Effector memory CD4-positive, alpha-beta T cell (primary cell): Measurements from ENCODE around the gene ANKS1B.

Experiments
- DNase-seq, 3 donors: peaks; one replicate each; pipeline ENCODE4 v3.0.0-alpha.2; 2020
- H3K27ac ChIP-seq: 2 replicates; pipeline ENCODE4 v1.7.0; 2013; ENCODE audit warnings: mild to moderate bottlenecking, low read length, moderate library complexity; ENCODE audit not compliant: insufficient read depth, poor library complexity, severe bottlenecking
- H3K27me3 ChIP-seq: replicated peaks from 2 replicates; pipeline ENCODE4 v1.7.0; 2013; ENCODE audit warnings: mild to moderate bottlenecking, low read length; ENCODE audit not compliant: insufficient read depth, control insufficient read depth, poor library complexity, severe bottlenecking
- H3K36me3 ChIP-seq: 2 replicates; pipeline ENCODE4 v1.7.0; 2013; ENCODE audit warnings: mild to moderate bottlenecking, low read length, moderate library complexity; ENCODE audit not compliant: control insufficient read depth, insufficient read depth
- H3K4me1 ChIP-seq: 2 replicates; pipeline ENCODE4 v1.7.0; 2013; ENCODE audit warnings: low read length, mild to moderate bottlenecking; ENCODE audit not compliant: control insufficient read depth, insufficient read depth, poor library complexity, severe bottlenecking
- H3K4me3 ChIP-seq: 2 replicates; pipeline ENCODE4 v1.7.0; 2013; ENCODE audit warnings: low read length, low read depth, mild to moderate bottlenecking; ENCODE audit not compliant: insufficient read depth, poor library complexity, severe bottlenecking
- H3K9me3 ChIP-seq: 2 replicates; pipeline ENCODE4 v1.7.0; 2013; ENCODE audit warnings: mild to moderate bottlenecking, low read length, moderate library complexity; ENCODE audit not compliant: control insufficient read depth

ANKS1B gene

DNA sequence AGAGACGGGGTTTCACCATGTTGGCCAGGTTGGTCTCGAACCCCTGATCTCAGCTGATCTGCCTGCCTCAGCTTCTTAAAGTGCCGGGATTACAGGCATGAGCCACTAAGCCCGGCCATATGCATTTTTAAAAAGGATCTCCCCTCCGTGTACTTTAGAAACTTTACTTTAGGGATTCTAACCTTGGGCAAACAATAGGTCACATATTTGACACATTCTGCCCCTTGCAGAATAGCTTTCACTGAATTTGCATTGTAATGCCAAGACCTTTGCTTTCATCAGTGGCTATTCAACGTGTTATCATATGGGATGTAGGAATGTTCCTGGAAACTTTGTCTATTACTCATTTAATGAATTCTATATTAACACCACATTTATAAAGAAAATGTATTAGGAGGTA is 11.4 kb upstream of the ANKS1B start:
- Histone ChIP-seq H3K4me1 (no peaks in the 10 kb centered on the region), H3K27me3 (no peaks in the 10 kb centered on the region), H3K36me3 (no peaks in the 10 kb centered on the region), H3K9me3 (no peaks in the 10 kb centered on the region), H3K27ac (no peak overlapping the region), H3K4me3 (no peak overlapping the region)
- no peak for DNase-seq

DNA sequence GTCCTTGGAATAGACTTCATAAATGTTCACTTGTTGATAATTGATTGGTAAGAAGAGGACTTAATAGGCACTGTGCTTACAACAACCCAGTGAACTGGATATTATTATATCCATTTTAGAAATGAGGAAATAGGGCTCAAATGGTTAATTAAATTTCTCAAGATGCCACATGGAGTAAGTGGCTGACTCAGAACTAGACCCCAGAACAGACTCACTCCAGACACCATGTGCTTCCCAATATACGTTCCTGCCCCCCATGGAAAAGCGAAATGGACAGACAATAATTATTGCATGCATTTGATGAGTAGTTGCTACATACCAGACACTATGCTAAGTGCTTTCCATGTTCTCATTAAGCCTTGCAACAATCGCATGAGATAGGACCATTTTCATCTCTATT is 895 bp upstream of the ANKS1B start:
- Histone ChIP-seq H3K4me3 (no peak overlapping the region), H3K36me3 (no peaks in the 10 kb centered on the region), H3K4me1 (peaks cover 3% of the 10 kb centered on the region), H3K9me3 (no peaks in the 10 kb centered on the region), H3K27me3 (peaks cover 6% of the 10 kb centered on the region), H3K27ac (no peak overlapping the region)
- no peak for DNase-seq

DNA sequence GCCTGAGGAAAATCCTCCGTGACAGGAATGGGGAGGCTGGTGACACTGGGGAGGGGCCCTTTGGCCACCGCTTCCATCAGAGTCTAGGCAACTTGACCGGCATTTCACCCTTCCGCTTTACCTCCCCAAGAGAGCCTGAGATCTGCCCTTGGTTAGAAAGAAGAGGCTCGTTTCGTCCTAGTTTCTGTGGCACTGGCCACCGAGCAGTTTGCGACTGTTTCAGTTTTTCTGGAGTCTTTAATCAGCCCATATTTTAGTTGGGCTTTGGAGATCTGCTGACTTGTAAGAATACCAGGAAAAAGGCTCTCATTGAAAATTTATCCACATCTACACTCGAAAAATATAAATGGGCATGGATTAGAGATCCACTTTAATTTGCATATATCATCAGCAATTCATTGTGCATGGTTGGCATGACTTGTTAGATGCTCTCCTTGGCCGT is 414 bp upstream of the ANKS1B start:
- H3K27ac ChIP-seq = no peak overlapping the region
- no peaks in the 10 kb centered on the region for H3K9me3 ChIP-seq
- no peaks in the 10 kb centered on the region for H3K36me3 ChIP-seq
- H3K27me3 ChIP-seq = peaks cover 6% of the 10 kb centered on the region
- DNase-seq = no peak
- peaks cover 3% of the 10 kb centered on the region for H3K4me1 ChIP-seq
- H3K4me3 ChIP-seq = no peak overlapping the region

DNA sequence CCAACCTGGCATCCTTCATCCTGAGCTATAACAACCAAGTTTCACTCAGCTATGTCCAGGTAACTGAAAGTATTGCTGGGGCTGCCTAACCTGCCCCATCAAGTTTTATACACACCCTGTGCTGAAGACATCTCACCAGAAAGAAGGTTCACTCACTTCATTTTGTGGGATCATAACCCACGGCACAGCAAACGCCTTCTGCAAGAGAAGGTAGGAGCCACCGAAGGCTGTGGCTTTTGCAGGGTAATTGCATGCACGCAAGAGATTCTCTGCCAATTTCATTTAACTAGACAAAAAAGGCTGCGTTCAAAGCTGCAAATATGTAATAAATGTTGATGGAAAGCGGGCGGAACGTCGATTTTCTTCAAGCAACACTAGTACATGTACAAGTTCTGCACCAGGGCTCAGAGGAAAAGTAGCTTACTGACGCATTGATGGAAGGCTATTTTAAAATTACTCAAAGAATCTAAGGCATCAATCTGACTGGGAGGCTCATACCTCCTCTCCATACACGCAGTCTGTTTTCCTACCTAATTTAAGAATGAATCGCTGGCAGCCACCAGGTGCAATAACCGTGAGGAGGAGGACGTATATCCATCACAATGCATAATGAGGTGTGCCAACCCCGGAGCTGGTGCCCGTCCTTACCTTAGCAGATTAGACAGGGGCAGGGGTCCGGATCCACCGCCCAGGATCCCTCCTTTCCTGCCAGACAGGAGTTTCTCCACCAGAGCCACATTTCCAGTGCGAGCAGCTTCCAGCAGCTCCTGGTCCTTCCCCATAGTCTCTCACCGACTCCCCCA is 1.1 kb downstream of the ANKS1B start:
- no peak for DNase-seq
- peaks cover 6% of the 10 kb centered on the region for H3K27me3 ChIP-seq

DNA sequence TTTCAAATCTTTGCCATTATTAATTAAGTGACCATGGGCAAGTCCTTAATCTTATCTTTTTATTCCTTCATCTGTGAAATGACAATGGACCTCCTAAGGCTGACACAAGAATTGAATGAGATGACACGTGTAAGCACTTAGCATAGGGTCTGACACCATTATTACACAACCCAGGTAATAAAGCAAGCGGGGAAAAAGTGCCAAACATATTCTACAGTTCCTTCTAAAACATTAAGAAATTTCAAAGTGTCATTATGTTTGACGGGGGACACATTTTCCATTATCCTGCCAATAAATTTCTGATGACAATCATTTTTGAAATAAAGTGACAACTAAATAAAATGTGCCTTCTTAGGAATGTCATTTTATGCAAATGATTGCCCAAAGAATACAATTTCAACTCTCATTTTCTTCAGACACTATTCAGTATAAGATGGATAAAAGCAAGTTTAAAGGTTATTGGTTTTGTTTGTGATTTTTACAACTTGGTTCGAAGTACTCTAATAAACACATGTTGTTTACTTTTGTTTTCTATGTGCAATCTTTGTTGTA is 3.0 kb downstream of the ANKS1B start:
- no peaks in the 10 kb centered on the region for H3K36me3 ChIP-seq
- peaks cover 3% of the 10 kb centered on the region for H3K4me1 ChIP-seq
- DNase-seq = no peak
- peaks cover 6% of the 10 kb centered on the region for H3K27me3 ChIP-seq
- no peaks in the 10 kb centered on the region for H3K9me3 ChIP-seq
- H3K4me3 ChIP-seq = no peak overlapping the region
- no peak overlapping the region for H3K27ac ChIP-seq

More for the DNA sequence above, 1.1 kb downstream of the ANKS1B start:
- H3K4me1 ChIP-seq = peaks cover 3% of the 10 kb centered on the region
- no peak overlapping the region for H3K4me3 ChIP-seq
- no peaks in the 10 kb centered on the region for H3K9me3 ChIP-seq
- H3K36me3 ChIP-seq = no peaks in the 10 kb centered on the region
- no peak overlapping the region for H3K27ac ChIP-seq

DNA sequence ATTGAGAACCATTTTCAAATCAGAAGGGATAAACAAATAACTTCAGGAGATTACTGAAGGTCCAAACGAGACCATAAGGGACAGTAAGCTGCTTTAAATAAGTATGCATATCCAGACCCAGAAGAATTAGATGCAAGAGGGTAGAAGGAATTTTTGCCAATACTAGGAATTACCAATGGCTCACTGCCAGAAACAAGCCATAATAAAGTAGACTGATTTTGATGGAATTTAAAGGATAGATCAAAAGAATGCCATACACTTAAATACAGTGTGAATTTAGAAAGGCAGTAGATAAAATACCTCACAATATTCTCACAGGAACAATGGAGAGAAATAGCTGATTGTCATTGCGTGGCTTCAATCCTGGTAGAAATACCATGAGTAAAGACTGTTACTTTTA is 5.3 kb downstream of the ANKS1B start:
- H3K27me3 ChIP-seq = no peaks in the 10 kb centered on the region
- DNase-seq = no peak

DNA sequence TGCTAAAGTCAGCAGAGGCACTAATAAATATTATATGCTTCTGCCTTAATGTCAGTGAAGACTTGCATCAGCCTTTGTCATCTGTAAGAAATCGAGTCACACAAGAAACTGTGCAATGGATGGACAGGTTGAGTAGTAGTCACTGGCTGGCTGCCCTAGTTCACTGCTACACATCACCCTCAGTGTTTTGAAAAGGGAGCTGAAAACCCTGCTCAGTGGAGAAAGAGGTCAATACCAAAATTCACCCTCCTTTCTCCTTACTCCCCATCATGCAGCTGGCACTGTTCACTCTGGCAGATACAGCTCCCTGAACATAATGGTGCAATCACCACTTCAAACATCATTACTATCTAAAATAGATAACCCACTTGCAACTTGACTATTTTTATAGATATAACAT is 6.6 kb downstream of the ANKS1B start:
- Histone ChIP-seq H3K4me1 (no peaks in the 10 kb centered on the region), H3K9me3 (no peaks in the 10 kb centered on the region), H3K36me3 (no peaks in the 10 kb centered on the region), H3K4me3 (no peak overlapping the region), H3K27ac (no peak overlapping the region), H3K27me3 (no peaks in the 10 kb centered on the region)
- DNase-seq = no peak

More for the DNA sequence above, 5.3 kb downstream of the ANKS1B start:
- Histone ChIP-seq H3K9me3 (no peaks in the 10 kb centered on the region), H3K4me1 (peaks cover 3% of the 10 kb centered on the region), H3K27ac (no peak overlapping the region), H3K4me3 (no peak overlapping the region), H3K36me3 (no peaks in the 10 kb centered on the region)

DNA sequence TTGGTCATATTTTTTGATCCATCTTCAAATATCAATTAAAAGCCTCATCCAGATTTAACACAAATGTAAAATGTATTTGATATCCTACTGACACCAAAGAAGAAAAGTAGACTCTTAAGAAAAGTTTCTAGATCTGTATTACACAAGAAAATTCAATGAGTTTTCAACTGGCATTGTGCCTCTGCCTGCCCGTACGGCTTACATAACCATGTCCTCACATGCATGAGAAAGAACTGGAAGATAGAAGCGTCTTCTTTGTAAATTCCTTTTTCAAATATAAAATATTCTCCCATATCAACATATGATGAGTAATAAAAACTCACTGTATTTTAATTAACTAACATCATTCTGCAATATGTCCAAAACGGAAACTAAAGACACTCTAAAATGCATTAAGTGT is 7.2 kb downstream of the ANKS1B start:
- Histone ChIP-seq H3K27ac (no peak overlapping the region), H3K9me3 (no peaks in the 10 kb centered on the region), H3K36me3 (no peaks in the 10 kb centered on the region), H3K27me3 (no peaks in the 10 kb centered on the region), H3K4me1 (no peaks in the 10 kb centered on the region), H3K4me3 (no peak overlapping the region)
- DNase-seq = no peak

DNA sequence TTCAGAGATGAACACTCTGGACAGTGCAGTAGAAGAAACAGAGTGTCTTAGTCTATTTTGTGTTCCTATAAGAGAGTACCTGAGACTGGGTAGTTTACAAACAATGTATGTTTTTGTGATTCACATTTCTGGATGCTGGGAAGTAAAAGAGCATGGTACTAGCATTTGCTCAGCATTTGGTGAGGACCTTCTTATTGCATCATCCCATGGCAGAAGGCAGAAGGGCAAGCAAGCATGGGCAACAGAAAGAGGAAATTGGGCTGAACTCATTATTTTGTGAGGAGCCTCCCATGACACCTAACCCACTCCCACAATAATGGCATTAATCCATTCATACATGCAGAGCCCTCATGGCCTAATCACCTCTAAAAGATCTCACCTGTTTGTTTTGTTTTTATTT is 8.0 kb downstream of the ANKS1B start:
- H3K27me3 ChIP-seq = no peaks in the 10 kb centered on the region
- H3K36me3 ChIP-seq = no peaks in the 10 kb centered on the region
- no peaks in the 10 kb centered on the region for H3K9me3 ChIP-seq
- H3K4me1 ChIP-seq = no peaks in the 10 kb centered on the region
- no peak overlapping the region for H3K4me3 ChIP-seq
- DNase-seq = no peak
- no peak overlapping the region for H3K27ac ChIP-seq

DNA sequence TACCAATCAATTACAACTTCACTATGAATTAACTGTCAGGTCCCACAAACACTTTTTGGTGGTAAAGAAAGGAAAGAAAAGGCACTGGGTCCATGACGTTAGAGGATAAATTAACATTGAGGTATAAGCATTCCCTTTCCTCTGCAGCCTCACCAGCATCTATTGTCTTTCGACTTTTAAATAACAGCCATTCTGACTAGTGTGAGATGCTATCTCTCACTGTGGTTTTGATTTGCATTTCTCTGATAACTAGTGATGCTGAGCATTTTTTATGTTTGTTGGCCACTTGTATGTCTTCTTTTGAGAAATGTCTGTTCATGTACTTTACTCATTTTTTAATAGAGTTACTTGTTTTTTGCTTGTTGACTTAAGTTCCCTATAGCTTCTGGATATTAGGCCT is 9.4 kb downstream of the ANKS1B start:
- H3K4me3 ChIP-seq = no peak overlapping the region
- no peak overlapping the region for H3K27ac ChIP-seq
- no peaks in the 10 kb centered on the region for H3K9me3 ChIP-seq
- H3K4me1 ChIP-seq = no peaks in the 10 kb centered on the region
- no peaks in the 10 kb centered on the region for H3K27me3 ChIP-seq
- no peaks in the 10 kb centered on the region for H3K36me3 ChIP-seq
- no peak for DNase-seq
